ENCODE data around the gene SPEF1. TPM values are rescaled to one million over a fixed set of nuclear protein-coding genes. Genes with fewer than 3 reads are reported as not detected.

SPEF1 gene
- total RNA-seq, 4 donors from 2014 or later = 0.14 TPM; not detected in 3

DNA sequence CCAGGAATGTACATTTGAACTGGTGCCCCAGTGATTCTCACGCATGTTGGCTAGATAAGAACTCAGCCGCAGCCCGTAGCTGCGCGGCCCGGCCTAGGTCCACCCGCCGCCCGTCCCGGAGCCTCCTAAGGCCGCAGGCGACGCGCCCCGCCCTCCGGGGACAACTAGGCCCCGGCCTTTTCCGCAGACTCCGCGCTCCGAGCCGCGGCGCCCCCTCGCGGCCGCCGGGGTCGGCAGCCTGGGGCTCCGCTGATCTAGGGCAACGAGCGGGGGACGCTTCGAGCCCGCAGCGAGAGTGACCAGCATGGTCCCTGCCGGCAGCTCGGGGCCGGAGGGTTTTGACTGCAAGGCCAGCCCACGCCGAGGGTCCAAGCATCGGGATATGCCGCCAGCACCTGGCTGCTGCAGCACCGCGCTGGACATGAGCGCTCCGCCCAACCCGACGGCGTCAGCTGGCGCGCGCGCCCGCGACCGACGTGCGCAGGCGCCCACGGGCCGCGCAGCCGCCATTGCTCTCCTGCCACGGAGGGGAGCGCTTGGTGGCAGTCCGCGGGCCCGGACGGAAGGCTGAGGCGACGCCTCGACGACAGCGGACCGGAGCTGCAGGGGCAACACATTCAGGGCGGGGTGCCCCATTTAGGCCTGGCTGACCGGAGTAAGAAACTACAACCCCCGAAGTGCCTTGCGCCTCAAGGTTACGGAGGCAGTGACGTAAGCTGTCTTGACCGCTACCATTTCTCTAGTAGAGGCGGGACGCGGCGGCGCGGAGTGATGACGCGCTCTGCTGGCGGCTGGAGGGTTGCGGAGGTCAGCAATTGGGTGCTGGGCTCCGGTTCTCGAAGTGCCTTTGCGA lies 39.0 kb upstream of the SPEF1 start, which contains the start of gene AP5S1:
Gene AP5S1, plus strand, starts transcription at position 500 of the 853 bp plus-strand sequence. CDS start 1,571 bp downstream, outside the sequence.
- H3K36me3 ChIP-seq = peaks cover 0 to 12% (median 3%) of the 10 kb centered on the region in 4 donors
- in situ Hi-C loops (cut with MboI; ENCODE audit: low pct_ligation_motif_present in 1 of 4, low pct_unique_long_range_greater_than_20kb in 1 of 4, low sequenced_read_pairs in 3 of 4) = no loop called here
- no peaks in the 10 kb centered on the region for H3K9me3 ChIP-seq
- no peaks in the 10 kb centered on the region for H3K27me3 ChIP-seq
- H3K27ac ChIP-seq = peak within 1 kb of the TSS; percentile 95 to 97 (median 96)
- peak; percentile 98 for DNase-seq
- H3K4me3 ChIP-seq = peak within 1 kb of the TSS; percentile 43 to 73 (median 60)
- no peak for TF ChIP-seq EP300 (IDR thresholded peaks at IDR 0.05; ENCODE audit: low read depth)
- TF ChIP-seq, protein P1, sequence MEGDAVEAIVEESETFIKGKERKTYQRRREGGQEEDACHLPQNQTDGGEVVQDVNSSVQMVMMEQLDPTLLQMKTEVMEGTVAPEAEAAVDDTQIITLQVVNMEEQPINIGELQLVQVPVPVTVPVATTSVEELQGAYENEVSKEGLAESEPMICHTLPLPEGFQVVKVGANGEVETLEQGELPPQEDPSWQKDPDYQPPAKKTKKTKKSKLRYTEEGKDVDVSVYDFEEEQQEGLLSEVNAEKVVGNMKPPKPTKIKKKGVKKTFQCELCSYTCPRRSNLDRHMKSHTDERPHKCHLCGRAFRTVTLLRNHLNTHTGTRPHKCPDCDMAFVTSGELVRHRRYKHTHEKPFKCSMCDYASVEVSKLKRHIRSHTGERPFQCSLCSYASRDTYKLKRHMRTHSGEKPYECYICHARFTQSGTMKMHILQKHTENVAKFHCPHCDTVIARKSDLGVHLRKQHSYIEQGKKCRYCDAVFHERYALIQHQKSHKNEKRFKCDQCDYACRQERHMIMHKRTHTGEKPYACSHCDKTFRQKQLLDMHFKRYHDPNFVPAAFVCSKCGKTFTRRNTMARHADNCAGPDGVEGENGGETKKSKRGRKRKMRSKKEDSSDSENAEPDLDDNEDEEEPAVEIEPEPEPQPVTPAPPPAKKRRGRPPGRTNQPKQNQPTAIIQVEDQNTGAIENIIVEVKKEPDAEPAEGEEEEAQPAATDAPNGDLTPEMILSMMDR (IDR thresholded peaks at IDR 0.05) = peak; percentile 96 to 100 (median 99)
- peak; percentile 59 for TF ChIP-seq POLR2A (IDR thresholded peaks at IDR 0.05)
- peak; percentile 81 to 83 (median 82) for TF ChIP-seq POLR2AphosphoS5 (IDR thresholded peaks at IDR 0.05)
- intact Hi-C loops (cut with DNase I; ENCODE audit: low total_unique reads) = no loop called here
- peaks cover 16 to 24% (median 20%) of the 10 kb centered on the region in 4 donors for H3K4me1 ChIP-seq
- WGBS, 2 donors (ENCODE audit: low coverage in 1 of 2) = 0% methylated on average over 47 of the region's 96 CpGs; no CpG with 5 or more reads in 1 of the 2 donors

DNA sequence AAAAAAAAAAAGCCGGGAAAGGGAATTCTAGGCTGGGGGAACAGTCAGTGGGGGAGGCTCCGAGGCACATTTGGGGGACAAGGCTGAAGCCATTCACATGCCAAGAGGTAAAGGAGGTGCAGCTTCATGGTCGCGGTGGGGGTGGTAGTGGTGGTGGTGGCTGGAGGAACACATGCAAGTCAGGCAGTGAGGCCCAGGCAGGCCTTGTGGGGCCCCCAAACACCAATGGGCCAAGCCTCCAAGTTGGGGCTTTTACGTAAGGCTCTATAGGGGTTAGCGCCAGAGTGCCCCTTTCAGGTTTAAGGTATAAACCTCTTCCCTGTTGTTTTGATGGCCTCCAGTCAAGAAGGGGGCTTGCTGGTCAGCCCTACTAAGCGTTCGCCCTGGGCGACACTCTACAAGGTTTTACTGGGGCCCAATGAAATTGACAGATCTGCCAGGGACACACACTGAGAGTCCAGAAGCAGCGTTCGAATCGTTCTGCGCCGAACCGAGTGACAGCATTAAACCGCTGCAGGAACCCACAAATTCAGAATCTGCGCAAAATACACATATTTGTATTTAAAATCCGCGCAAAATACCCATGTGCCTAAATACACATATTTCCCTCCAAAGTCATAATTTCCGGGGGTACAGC lies 38.3 kb upstream of the SPEF1 start:
- DNase-seq = no peak
- intact Hi-C loops (cut with DNase I; ENCODE audit: low total_unique reads) (loop anchor here (2.0 kb wide), 1 partner anchor 33 kb away; the partner anchor contains the start of gene CENPB), in situ Hi-C loops (cut with MboI; ENCODE audit: low pct_ligation_motif_present in 1 of 4, low pct_unique_long_range_greater_than_20kb in 1 of 4, low sequenced_read_pairs in 3 of 4) (no loop called here)

DNA sequence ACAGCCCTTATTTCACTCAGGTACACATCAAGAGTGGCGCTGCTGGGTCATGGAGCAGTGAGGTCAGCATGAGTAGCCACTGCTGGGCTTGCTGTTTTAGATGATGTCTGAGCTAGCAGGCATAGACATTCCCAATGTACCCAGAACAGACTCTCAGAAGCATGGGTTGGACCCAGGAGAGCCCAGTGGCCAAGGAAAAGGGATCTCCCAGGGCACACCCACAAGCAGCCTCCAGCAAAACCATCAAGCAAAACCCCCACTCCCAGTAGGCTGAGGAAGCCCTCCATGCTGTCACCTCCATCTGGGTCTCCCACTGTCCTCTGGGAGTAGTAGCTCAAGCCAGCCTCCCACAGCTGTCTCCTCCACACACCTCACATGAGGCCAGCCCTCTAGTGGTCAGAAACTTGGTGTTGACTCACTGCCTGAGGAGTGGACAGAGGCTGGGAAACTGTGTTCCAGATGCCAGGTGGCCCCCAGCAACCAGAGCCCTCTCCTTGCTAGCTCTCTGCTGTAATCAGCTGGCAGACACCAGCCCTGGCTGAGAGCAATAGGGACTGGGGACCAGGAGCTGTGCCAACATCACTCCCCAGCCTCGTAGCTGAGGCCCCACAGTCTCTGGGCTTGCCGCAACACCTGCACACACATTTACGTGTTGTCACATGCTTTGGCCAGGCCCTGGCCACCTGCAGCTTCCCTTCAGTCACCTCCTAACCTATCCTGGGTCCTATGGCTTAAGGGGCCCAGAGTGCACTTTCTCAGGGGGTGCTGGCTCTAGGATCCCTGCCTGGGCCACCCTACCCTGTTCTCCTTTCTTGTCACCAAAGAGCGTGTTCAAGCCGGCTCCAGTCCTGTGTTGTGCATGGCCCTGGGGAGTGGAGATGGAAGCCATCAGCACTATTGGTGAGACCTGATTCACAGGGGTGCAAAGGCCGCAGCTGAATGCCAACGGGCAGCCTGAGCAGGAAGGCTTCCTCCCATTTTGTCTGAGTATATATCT lies 37.2 kb upstream of the SPEF1 start:
- Histone ChIP-seq H3K9me3 (no peaks in the 10 kb centered on the region), H3K27me3 (no peaks in the 10 kb centered on the region), H3K36me3 (peaks cover 0 to 7% (median 0%) of the 10 kb centered on the region in 4 donors), H3K4me1 (peaks cover 17 to 32% (median 28%) of the 10 kb centered on the region in 4 donors), H3K4me3 (no peak overlapping the region), H3K27ac (peak overlapping the region; percentile 95 to 97 (median 96))
- intact Hi-C loops (cut with DNase I; ENCODE audit: low total_unique reads) (loop anchor here (2.0 kb wide), 1 partner anchor 32 kb away; the partner anchor contains the start of gene CENPB), in situ Hi-C loops (cut with MboI; ENCODE audit: low pct_ligation_motif_present in 1 of 4, low pct_unique_long_range_greater_than_20kb in 1 of 4, low sequenced_read_pairs in 3 of 4) (no loop called here)
- WGBS, 2 donors (ENCODE audit: low coverage in 1 of 2) = 70 to 100% methylated on average over 2 to 8 of the region's 8 CpGs
- DNase-seq = peak; percentile 82
- TF ChIP-seq, protein P1 (IDR thresholded peaks at IDR 0.05) = peak; percentile 63 to 85 (median 71)
- TF ChIP-seq EP300 (IDR thresholded peaks at IDR 0.05; ENCODE audit: low read depth) = no peak

More for the DNA sequence above, 38.3 kb upstream of the SPEF1 start:
- TF ChIP-seq POLR2A (IDR thresholded peaks at IDR 0.05) (no peak), POLR2AphosphoS5 (IDR thresholded peaks at IDR 0.05) (no peak), EP300 (IDR thresholded peaks at IDR 0.05; ENCODE audit: low read depth) (no peak)
- TF ChIP-seq, protein P1 (IDR thresholded peaks at IDR 0.05) = no peak
- Histone ChIP-seq H3K4me1 (peaks cover 16 to 24% (median 20%) of the 10 kb centered on the region in 4 donors), H3K27me3 (no peaks in the 10 kb centered on the region), H3K4me3 (peak overlapping the region in 3 of 4 donors; percentile 51 to 73 (median 70)), H3K9me3 (no peaks in the 10 kb centered on the region), H3K36me3 (peaks cover 0 to 12% (median 3%) of the 10 kb centered on the region in 4 donors), H3K27ac (peak overlapping the region; percentile 95 to 97 (median 96))
- WGBS, 2 donors (ENCODE audit: low coverage in 1 of 2) = 61 to 69% methylated on average over 9 to 19 of the region's 20 CpGs
